Activated CD4-positive, alpha-beta T cell treated with anti-CD3 and anti-CD28 coated beads for 4 hours (primary cell): ENCODE measurements around the gene TNC.
"Not testable (repeated sequence)": the region's sequence is repeated elsewhere in the genome, so short reads cannot be mapped to it uniquely, and the experiment has no call there.

Experiments
- DNase-seq, 2 donors: peaks; one replicate each; pipeline ENCODE4 v3.0.0-alpha.2; 2020

TNC gene

DNA sequence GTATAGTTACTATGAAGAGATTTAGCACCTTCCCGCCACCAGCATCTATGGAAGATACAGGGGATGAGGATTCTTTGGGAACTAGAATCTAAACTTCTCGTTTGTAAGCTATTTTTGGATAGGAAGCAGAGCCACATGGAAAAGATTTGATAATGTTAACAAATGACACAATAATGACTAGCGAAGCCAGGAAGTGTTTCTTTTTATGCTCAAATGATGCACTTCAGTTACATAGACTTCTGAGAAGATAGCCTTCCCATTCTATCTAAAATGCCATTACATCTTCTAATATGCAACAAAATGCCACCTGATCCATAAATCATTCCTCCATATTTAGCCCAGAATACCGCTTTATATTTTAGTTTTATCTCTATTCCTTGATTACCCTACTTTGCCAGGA lies 17.0 kb upstream of the TNC start:
- DNase-seq = no peak

DNA sequence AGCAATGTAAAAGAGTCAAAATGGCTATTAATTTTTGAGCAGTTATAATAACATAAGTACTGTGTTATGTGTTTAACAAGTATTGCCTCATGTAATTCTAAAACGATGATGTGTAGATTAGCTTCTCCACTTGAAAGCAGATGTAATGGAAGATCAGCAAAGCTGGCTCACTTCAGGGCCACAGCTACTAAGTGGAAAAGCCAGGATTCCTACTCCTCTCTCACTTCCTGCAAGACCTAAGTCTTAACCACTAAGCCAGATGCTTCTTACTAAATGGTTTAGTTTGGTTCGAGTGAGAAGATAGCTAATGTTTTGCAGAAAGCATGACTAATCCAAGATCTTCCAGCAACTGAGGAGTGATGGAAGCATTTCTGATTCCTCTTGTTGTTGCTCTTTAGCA lies 15.7 kb upstream of the TNC start:
- DNase-seq = no peak

DNA sequence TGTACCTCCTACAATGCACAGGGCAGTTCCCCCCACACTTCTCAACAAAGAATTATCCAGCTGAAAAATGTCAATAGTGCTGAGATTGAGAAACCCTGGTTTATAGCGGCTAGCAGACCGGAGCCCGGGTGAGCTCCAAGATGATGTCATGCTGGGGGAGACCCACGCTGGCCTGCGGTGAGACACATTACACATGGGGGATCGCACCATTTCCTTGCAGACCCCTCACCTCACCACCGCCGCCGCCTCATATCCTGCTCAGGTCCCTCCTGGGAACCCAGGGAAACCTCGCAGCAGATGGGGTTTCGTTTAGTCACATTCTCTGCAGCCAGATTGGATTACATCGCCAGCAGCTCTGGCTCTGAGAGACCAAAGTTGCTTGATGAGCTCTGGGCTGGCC lies 14.7 kb upstream of the TNC start:
- DNase-seq = no peak

DNA sequence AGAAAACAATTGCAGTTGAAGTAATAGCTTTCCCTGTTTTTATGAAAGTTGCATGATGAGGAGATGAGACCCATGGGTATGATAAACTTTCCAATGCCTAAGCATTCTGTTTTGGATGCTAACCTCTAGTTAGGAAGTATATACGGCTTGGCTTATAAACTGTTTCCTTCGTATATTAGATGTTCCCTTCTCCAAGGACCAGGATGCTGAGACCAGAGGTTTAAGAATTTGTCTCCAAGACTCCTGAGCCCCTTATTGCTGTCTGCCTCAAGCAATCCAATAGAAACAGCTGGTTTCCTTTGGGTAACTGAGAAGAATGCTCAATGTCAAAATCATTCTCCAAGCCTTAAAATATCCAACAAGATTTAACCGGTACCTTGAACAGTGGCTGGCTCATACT lies 12.2 kb upstream of the TNC start:
- DNase-seq = no peak

DNA sequence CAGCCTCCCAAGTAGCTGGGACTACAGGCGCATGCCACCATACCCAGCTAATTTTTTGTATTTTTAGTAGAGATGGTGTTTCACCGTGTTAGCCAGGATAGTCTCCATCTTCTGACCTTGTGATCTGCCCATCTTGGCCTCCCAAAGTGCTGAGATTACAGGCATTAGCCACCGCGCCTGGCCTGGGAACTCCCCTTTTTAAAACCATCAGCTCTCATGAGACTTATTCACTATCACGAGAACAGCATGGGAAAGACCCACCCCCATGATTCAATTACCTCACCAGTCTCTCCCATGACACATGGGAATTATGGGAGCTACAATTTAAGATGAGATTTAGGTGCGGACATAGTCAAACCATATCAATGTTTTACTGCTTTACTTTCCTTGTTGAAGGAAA lies 10.8 kb upstream of the TNC start:
- not testable (repeated sequence) for DNase-seq

DNA sequence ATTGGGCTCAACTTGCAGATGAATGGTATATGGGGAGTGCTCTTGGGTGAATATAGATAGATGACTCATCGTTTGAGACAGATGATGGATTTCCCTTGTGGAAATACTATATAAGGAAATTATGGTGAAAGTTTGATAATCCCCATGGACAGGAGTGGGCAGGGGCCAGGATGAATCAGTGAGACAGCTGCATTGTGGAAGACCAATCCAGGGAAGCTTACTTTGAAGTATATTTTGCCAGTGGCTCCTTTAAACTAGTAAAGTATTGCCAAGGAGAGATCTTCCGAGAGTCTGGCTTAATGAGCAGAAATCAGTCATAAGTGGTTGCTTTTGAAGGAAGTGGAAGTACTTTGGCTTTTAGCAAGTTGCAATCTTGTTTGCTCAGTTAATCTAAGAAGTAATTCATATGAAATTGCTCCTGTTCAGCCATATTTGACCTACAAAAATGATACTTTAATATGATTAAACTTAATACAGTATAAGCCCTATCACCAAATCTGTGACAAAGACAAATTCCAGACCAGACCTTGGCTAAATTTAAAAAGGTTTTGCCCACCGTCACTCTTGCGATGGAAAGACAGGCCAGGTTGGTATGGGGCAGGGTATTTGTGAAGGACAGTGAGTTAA lies 9.3 kb upstream of the TNC start:
- no peak for DNase-seq

DNA sequence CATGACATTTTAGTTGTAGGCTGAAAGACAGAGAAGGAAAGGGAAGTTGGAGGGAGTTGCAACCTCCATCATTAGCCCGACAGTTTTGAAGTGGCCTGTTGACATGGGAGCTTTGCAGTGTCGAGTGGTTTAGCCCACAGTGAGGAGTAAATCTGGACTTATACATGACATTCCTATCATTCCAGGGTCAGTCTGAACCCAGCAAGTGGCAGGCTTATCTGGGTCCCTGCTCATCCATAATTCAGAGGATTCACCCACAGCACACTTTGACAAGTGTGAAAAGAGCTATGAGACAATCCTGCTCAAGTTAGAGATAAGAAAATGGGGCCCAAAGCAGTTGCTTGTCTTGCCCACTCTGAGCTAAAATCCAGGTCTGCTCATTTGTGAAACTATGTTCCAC lies 8.4 kb upstream of the TNC start:
- DNase-seq = no peak

DNA sequence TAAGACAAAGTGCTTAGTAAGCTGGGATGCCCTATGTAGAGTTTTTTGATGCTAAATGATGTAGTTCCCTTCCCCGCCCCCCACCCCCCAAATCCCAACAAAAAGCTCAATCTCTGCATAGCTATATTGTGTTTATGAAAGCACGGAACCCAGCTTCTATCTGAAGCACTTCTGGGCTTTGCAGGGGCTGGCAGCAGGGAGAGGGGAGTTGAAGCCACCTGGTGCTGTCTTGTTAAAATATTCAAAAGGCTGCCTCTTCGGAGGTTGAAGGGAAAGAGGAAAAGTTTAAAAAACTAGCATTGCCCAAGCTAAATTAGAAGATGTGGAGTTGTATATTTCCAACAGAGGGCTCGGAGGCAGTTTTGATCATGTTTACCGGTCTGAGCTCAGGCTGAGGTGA lies 5.0 kb upstream of the TNC start:
- no peak for DNase-seq

DNA sequence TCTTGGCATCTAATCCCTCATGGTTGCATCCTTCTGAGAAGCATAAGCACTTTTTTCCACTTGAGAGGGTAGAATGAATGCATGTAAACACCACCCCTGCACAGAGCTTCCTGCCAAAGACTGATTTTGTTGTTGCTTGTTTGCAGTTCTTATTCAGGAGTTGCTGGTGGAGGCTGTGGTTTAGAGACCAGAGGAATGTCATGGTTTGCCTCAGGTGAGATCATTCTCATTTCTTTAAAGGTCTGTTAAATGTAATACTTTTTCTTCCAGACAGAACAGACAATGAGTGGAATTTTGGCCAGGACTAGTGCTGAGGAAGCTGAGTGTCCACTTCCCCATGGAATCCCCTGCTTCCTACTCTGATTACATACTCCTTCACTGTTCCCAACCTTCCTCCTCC lies 3.2 kb upstream of the TNC start:
- DNase-seq = no peak

DNA sequence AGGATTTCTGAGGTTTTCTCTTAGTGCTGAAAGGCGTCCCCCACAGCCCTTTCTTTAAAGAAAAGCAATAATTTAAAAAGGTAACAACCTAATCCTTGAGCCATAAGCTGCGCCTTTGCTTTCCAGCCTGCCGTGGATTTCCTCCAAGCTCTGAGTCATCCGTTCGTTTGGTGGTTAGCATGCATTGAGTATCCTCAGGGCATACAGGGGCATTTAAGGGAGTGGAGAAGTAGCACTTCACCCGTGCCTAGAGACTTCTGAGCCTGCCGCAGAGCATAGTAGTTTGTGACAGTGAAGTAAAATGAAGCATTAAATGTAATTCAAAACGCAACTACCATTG lies 892 bp upstream of the TNC start:
- no peak for DNase-seq

DNA sequence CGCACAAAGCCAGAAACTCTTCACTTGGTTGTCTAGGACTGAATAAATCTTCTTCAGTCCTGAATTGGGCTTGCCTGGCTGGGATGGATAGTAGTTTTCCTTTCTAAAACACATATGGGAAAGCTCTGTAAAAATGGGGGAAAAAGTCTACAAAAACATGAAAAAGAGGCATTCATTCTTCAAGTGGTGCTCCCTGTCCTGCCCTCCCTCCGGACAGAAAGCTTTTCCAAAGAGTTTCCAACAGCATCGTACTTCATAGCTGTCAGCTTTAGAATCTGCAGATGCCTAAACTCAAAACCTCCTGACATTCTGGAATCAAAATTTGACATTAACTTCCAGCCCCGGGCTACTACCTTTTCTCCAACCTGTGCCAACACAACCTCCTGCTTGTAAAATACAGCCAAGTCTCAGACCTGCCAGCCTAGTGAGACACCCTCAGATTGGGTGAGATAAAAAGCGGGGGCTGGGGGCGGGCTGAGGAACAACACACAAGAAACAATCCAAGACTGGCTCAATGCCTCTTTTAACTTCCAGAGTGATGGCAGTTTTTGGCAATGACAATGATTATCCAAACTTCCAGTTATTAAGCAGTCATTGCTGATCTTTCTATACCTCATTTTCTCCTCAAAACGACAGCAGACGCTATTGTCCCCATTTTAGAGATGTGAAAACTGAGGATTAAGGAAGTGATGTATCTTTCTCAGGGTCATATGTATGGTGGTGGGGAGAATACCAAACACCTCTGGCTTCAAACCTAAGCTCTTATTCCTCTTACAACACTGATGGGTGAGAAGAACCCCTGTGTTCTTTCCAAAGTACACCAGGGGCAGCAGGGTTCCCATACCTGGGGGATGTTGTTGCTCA lies 1.3 kb downstream of the TNC start:
- no peak for DNase-seq

DNA sequence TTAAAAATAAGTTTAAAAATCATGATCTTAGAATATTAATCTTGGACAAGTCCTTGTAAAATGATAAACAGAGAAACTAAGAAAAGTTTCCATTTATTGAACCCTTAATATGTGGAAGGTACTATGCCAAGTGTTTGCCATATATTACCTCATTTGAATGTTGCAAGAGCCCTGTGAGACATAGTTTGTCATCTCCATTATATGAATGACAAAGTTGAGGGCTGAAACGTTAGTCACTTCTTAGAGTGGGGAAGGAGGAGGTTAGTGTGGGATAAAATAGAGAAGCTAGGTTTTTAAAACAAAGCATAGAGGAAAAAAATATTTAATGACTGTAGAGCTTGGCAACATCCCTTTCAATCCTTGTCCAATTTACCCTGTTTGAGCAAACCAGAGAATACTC lies 2.0 kb downstream of the TNC start:
- DNase-seq = no peak

DNA sequence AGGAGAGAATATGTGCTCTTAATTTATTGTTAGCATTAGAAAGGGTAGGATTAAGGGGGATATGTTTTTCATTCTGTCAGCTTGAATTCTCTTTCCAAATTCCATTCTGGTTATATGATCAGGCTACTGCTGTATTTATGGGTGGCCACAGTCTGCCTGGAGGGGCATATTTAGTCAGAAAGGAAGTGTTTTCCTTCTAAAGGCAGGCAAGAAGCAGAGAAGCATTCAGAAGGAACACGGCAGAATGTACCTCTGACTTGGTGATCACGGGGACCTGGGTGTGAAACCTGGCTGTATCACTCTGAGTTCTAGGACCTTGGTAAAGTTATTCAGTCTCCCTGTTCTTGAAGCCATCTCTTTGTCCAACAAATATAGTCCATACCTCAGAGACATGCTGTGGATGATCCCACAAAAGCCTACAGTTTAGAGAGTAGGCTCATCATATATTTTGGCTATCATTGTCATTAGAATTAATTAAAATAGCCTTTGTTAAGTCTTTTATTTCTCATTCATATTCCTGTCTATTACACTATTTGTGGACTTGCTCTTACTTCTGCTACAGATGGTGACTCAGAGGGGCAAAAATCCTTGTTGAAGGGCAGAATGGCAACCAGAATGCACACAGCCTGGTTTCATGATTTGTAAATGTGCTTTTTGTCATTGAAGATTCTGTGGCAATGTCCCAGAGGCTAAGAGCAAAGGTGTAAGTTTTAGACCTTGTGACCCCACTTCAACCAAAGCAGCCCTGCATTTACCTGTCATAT lies 2.7 kb downstream of the TNC start:
- DNase-seq = no peak

DNA sequence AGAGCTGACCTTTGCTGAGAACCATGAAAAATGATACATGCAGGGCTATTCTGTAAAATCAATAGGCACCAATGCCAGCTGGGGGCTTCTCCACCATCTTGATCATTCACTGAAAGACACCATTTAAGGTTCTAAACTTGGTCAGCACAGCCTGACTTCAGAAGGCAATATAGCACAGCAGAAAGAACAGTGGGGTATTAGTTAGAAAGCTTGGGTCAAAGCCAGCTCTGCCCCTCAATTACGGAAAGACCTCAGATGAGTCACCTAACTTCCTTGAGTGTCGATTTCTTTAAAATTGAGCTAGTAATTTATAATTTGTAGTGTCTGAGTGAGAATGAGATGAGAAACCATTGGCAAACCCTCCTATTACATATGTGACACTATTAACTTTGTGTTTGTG lies 3.4 kb downstream of the TNC start:
- DNase-seq = no peak

DNA sequence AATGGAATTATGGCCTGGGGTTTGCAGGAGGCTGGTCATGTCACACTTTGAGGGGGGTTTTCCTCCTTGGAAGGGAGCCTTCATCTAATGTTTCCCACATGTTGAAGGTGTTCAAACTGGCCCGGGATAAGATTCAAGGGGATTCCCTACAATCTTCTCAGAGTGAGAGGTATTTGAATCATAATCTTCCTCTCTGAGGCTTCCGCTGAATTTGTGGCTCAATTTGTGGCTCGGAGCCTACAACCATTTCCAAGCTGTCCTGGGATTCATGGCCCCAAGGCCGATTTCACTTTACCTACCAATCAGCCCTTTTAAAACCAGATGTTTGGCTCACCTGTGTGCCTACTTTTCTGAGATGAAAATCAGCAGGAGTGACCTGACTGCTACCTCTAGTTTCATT lies 3.9 kb downstream of the TNC start:
- no peak for DNase-seq

DNA sequence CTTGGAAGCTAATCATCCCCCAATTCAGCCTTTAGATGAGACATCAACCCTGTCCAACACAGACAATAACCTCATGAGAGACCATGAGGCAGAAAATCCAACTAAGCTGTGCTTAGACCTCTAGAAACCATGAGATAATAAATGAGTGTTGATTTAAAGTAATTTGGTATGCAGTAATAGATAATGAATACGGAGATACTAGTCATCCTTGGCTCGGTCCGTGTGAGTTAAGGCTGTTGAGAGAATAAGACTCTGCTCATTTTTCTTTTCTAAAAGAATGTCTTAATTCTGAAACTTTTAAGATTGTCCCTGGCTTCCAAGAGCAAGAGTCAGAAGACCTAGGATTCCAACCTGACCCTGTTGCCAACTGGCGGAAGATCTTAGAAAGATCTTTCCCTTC lies 6.1 kb downstream of the TNC start:
- no peak for DNase-seq

DNA sequence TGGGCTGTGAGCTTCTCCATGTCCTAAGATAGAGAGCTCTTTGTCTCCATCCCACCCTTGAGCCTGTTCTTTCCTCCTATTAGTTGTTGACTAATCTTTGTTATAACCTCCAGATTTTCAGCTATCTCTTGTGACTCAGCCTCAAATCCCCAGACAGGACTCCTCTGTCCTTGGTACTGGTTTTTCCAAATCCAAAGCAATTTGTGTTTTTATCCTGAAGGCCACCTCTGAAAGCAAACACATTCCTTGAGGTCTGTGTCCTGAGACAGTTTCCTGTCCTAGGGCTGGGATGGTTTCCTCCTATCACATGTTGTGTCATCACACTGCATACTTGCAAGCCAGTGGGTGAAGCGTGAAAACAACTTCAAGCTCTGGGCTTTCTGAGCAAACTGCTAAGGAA lies 8.5 kb downstream of the TNC start:
- no peak for DNase-seq

DNA sequence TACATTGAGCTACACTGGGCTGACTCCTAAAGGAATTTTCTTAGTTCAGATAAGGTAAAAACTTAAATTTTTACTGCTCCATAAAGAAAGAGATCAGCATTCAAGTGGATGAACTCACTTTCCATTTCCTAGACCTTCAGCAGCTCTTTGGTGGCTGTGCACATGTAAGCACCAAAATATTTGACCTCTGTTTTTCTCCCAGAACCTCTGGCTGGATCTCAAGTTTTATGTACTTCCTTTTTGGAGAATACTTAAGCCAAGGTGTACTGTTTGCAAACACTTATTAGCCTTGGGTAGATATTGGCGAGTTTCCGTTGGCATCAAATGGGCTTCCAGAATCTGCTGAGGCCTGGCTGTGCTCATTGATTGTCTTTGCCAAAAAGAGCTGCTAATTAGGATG lies 10.3 kb downstream of the TNC start:
- DNase-seq = no peak

DNA sequence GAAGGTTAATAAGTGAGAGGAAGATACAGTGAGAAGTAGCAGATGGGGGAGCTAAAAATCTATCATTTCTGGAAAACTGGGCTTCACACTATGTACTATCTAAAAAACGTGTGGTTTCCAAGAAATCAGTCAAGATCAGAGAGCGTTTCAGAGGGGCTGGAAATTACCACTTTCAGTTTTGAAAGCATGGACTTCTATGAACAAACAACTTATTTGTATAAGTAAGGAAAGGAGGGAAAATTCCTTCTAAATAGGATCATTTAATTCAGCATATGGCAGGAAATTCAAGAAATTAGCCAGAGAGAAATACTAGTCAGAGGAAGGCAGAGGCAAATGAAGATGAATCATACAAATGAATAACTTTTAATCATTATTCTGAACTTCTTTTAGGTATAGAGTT lies 11.3 kb downstream of the TNC start:
- no peak for DNase-seq

DNA sequence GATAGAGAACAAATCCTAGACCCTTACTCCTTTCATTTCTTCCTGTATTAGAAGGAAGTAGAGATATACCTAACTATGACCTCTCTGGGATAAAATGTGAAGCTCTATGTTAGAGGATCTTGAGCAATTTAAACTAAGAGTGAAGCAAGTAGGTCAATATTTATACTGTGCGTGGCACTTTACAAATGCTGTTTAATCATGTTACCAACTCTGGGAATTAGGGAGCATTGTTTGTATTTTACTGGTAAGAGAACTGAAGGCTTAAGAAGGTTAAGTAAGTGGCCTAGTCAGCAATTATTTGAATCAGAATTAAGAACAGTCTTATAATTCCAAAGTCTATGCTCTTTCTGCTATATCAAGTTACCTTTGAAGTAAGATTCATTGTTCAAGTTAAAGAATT lies 12.0 kb downstream of the TNC start:
- no peak for DNase-seq

DNA sequence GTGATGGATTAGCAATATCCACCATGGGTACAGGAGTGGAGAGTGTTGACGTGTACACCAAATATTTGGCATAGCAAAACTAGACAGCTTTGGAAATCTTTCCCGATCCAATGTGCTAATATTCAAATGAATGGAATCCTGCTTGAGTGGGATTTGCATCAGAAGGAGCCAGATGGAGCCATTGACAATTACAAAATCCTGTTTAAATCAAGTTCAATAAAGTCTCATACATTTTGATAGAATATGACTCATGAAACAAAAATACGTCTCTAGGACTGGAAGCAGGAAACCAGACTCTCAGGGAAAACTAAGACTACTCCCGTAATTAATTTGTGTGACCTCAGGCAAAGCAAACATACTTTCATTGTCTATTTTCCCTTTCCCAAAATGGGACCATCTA lies 13.0 kb downstream of the TNC start:
- DNase-seq = no peak

DNA sequence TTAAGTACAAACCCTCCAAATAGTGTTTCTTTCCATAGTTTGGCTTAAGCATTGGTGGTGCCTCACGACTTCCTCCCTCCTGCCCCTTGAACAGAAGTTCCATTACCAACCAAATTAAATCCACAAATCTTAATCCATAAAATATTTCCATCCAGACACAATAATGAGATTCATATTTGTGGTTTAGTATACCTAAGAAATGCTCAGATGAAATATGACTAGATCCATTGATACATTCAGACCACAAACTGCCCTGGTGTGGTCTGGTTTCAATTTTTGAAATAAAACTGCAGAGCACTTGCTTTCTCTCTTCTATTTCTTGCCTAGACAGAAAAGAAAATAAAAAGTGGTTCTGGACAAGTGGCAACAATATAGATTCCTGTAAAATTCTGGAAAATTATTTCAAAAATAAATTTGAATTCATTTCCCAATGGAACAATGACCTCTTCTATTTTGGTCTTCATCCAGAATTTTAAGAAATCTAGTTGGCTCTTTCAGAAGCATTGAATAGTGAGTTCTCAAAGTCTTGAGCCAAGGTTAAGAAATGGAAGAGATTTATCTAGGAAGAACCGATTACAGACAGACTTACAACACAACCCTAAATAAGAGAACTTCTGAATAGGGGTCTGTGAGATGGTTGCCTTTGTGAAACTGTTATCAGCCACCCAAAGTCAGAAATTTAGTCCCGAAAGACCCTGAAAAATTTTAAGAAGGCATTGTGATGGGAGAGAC lies 14.0 kb downstream of the TNC start:
- DNase-seq = no peak

DNA sequence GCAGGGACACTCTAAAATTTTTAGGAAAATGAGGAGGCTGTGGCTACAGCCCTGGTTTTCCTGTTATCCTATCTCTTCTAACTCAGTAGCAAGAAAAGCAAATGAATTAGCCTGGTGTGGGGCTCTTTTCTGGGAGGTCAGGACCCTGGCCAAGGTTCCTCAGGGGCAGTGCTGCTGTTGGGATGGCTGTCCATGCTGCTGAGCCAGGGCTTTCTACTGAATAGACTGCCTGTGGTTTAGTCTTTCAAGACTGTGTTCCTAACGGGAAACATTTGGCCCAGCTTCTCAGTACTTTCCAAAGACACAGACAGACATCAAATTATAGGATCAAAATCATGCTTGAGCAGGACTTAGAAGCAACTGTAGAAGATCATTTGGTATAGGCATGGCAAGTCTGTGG lies 18.1 kb downstream of the TNC start:
- no peak for DNase-seq
